HG02981 (cell line): ENCODE results near the gene SENP2.

Source experiments
- ATAC-seq: cut with Tn5 transposase; IDR thresholded peaks from one replicate; pipeline ENCODE4 v1.9.1; 2021; ENCODE audit warnings: mild to moderate bottlenecking, moderate library complexity; ENCODE audit not compliant: unreplicated experiment

SENP2 gene

DNA sequence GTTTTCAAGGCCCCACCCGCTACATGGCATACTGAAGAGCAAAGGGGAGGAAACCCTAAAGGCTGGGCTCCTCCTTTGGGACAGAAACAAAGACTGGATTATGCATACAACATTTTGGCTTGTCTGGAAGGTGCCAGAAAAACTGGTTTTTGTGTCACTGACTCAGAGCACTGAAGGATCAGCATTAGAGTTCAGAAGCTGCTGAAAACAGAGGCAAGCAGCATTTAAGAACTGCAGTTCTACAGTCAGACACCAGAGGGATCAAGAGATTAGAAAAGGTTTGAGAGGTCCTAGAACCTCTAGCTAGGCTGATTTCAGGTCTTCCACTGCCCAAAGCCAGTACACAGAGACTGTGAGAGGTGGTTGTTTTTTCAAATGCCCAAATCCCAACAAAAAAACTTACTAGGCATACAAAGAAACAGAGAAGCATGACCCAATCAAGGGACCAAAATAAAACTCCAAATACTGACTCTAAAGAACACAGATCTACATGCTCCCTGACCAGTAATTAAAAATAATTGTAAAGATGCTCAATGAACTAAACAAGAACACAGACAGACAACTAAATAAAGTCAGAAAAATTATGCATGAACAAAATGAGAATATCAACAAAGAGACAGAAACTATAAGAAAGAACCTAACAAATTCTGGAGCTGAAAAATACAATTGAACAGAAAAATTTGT lies 91.2 kb downstream of the SENP2 start:
- no peak for ATAC-seq

DNA sequence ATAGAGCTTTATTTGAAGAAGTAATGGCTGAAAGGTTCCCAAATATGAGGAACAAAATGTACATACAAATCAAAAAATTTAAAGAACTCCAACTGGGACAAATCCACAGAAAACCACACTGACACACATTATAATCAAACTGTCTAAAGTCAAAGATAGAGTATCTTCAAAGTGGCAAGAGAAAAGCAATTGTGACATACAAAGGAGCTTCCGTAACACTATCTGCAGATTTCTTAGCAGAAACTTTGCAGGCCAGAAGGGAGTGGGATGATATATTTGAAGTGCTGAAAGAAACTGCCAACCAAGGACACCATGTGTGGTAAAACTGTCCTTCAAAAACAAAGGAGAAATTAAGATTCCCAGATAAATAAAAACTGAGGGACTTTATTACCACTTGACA lies 91.9 kb downstream of the SENP2 start:
- ATAC-seq, result no peak

DNA sequence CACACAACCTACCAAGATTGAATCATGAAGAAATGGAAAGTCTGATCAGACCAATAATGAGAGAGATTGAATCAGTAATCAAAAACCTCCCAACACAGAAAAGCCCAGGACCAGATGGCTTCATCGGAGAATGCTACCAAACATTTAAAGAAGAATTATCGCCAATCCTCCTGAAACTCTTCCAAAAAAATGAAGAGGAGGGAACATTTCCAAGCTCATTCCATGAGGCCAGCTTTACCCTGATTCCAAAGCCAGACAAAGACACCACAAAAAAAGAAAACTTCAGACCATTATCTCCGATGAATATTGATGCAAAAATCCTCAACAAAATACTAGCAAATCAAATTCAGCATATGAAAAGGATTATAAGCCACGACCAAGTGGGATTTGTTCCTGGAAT lies 94.1 kb downstream of the SENP2 start:
- no peak for ATAC-seq
